CD8-positive, alpha-beta memory T cell (primary cell): ENCODE results near the gene TCHP. TPM values are rescaled to one million over a fixed set of nuclear protein-coding genes. Genes with fewer than 3 reads are reported as not detected.

Experiments
- CTCF ChIA-PET: fragments of 350-600 bp; sonication (Branson Sonifier 250); formaldehyde crosslinking; loops from one replicate; lab custom pipeline; 2021; ENCODE audit warnings: antibody characterized with exemption; lab: Charles Lee
- POLR2A ChIA-PET: fragments of 350-600 bp; sonication (Branson Sonifier 250); formaldehyde crosslinking; loops from one replicate; lab custom pipeline; 2021; ENCODE audit warnings: antibody characterized with exemption; lab: Charles Lee
- DNase-seq, 5 donors: peaks; one replicate each; pipeline versions ENCODE4 v3.0.0 to v3.0.0-alpha.2; 2020 to 2022; ENCODE audit warnings: mixed read lengths in 1 of 5
- H3K27ac ChIP-seq: one replicate; pipeline ENCODE4 v1.7.0; 2013; ENCODE audit warnings: low read depth, mild to moderate bottlenecking, low read length, moderate library complexity
- H3K27me3 ChIP-seq: 2 replicates; pipeline ENCODE4 v1.7.0; 2013; ENCODE audit warnings: low read length, mild to moderate bottlenecking; ENCODE audit not compliant: insufficient read depth, poor library complexity, severe bottlenecking
- H3K36me3 ChIP-seq: 2 replicates; pipeline ENCODE4 v1.7.0; 2013; ENCODE audit warnings: mild to moderate bottlenecking, low read length, moderate library complexity; ENCODE audit not compliant: insufficient read depth
- H3K4me1 ChIP-seq: 2 replicates; pipeline ENCODE4 v1.7.0; 2013; ENCODE audit warnings: mild to moderate bottlenecking, low read length, moderate library complexity; ENCODE audit not compliant: insufficient read depth
- H3K4me3 ChIP-seq: 2 replicates; pipeline ENCODE4 v1.7.0; 2013; ENCODE audit warnings: mild to moderate bottlenecking, low read length
- H3K9me3 ChIP-seq: 2 replicates; pipeline ENCODE4 v1.7.0; 2013; ENCODE audit warnings: mild to moderate bottlenecking, low read length
- H3K27ac Mint-ChIP-seq, 8 donors: one replicate each; pipeline ENCODE4 v1.8.0; 2020 to 2021; ENCODE audit warnings: mixed read lengths in 8 of 8, mild to moderate bottlenecking in 6 of 8, inconsistent platforms in 3 of 8, moderate library complexity in 3 of 8
- H3K27me3 Mint-ChIP-seq, 2 donors: one replicate each; pipeline ENCODE4 v1.8.0; 2020 to 2021; ENCODE audit warnings: mixed read lengths in 2 of 2, mild to moderate bottlenecking in 1 of 2, moderate library complexity in 1 of 2
- H3K36me3 Mint-ChIP-seq, 3 donors: one replicate each; pipeline ENCODE4 v1.8.0; 2020 to 2021; ENCODE audit warnings: mixed read lengths in 3 of 3, inconsistent platforms in 1 of 3, mild to moderate bottlenecking in 1 of 3
- H3K4me1 Mint-ChIP-seq, 3 donors: one replicate each; pipeline ENCODE4 v1.8.0; 2020 to 2021; ENCODE audit warnings: mixed read lengths in 3 of 3, inconsistent platforms in 1 of 3, mild to moderate bottlenecking in 1 of 3
- H3K4me3 Mint-ChIP-seq, 7 donors: one replicate each; pipeline ENCODE4 v1.8.0; 2020 to 2021; ENCODE audit warnings: mixed read lengths in 7 of 7, mild to moderate bottlenecking in 6 of 7, moderate library complexity in 4 of 7, inconsistent platforms in 2 of 7
- H3K9me3 Mint-ChIP-seq, 5 donors: one replicate each; pipeline ENCODE4 v1.8.0; 2020 to 2022; ENCODE audit warnings: mixed read lengths in 5 of 5, mild to moderate bottlenecking in 3 of 5, moderate library complexity in 2 of 5, inconsistent platforms in 1 of 5
- polyA plus RNA-seq: library from polyadenylated mRNA; unstranded; fragments of 300-500 nt; fragmentation: Illumina TruSeq; gene quantifications from one replicate; pipeline ENCODE4 v1.2.3, GENCODE V29; 2021
- total RNA-seq, 2 experiments: library from RNA; stranded (reverse); gene quantifications; one replicate each; pipeline ENCODE4 v1.2.3, GENCODE V29; 2021

The TCHP gene
- total and polyA plus RNA-seq, 3 experiments from 2014 or later = 18.6 to 28.3 (median 27.7) TPM

GRCh38 chr12:109880043-109880931 is 19.8 kb upstream of the TCHP start, which contains the start of gene GLTP:
TSS of gene GLTP (minus strand) at chr12:109880541. CDS start at chr12:109880374, 167 bp downstream.
- peak; percentile 86 to 94 (median 91) for DNase-seq
- Histone ChIP-seq H3K27me3 (no peaks in the 10 kb centered on the region), H3K4me3 (peak within 1 kb of the TSS; percentile 98), H3K4me1 (peaks cover 30% of the 10 kb centered on the region), H3K36me3 (no peaks in the 10 kb centered on the region), H3K27ac (peak within 1 kb of the TSS; percentile 85), H3K9me3 (no peaks in the 10 kb centered on the region)
- Mint-ChIP-seq H3K27ac (peak within 1 kb of the TSS; percentile 53 to 100 (median 98)), H3K36me3 (peaks cover 0 to 14% (median 0%) of the 10 kb centered on the region in 3 donors), H3K4me1 (peaks cover 43 to 54% (median 54%) of the 10 kb centered on the region in 3 donors), H3K4me3 (peak within 1 kb of the TSS; percentile 93 to 98 (median 96)), H3K27me3 (peaks cover 0 to 2% of the 10 kb centered on the region in 2 donors), H3K9me3 (peaks cover 0 to 3% (median 0%) of the 10 kb centered on the region in 5 donors)
- POLR2A ChIA-PET = no interaction called here
- CTCF ChIA-PET = interaction anchor here (0.7 to 3.6 kb wide), 8 partner anchors 12 to 75 kb away, joined by 3 to 11 read pairs (median 6); no protein-coding TSS in a partner anchor

- DNase-seq = no peak
- ChIA-PET CTCF (interaction anchor here (0.7 to 3.6 kb wide), 6 partner anchors 12 to 76 kb away, joined by 3 to 10 read pairs (median 6); no protein-coding TSS in a partner anchor), POLR2A (no interaction called here)
- Histone ChIP-seq H3K4me1 (peaks cover 30% of the 10 kb centered on the region), H3K27me3 (no peaks in the 10 kb centered on the region), H3K36me3 (no peaks in the 10 kb centered on the region), H3K27ac (peak overlapping the region; percentile 20), H3K4me3 (peak overlapping the region; percentile 63), H3K9me3 (no peaks in the 10 kb centered on the region)
- Mint-ChIP-seq H3K4me3 (peak overlapping the region; percentile 78 to 95 (median 86)), H3K36me3 (peaks cover 0 to 14% (median 0%) of the 10 kb centered on the region in 3 donors), H3K9me3 (peaks cover 0 to 3% (median 0%) of the 10 kb centered on the region in 5 donors), H3K4me1 (peaks cover 38 to 48% (median 47%) of the 10 kb centered on the region in 3 donors), H3K27me3 (peaks cover 0 to 2% of the 10 kb centered on the region in 2 donors), H3K27ac (peak overlapping the region; percentile 53 to 96 (median 92))
Measured at GRCh38 chr12:109880938-109881337, 19.1 kb upstream of the TCHP start.

GRCh38 chr12:109881752-109882151 is 18.3 kb upstream of the TCHP start:
- H3K9me3 Mint-ChIP-seq = peaks cover 0 to 3% (median 0%) of the 10 kb centered on the region in 5 donors
- peaks cover 30% of the 10 kb centered on the region for H3K4me1 ChIP-seq
- POLR2A ChIA-PET = interaction anchor here (0.6 kb wide), 2 partner anchors 256 to 697 kb away, joined by 3 to 5 read pairs; no protein-coding TSS in a partner anchor
- peak overlapping the region in 5 of 8 donors; percentile 53 to 95 (median 75) for H3K27ac Mint-ChIP-seq
- DNase-seq = no peak
- peaks cover 0 to 2% of the 10 kb centered on the region in 2 donors for H3K27me3 Mint-ChIP-seq
- peaks cover 0 to 14% (median 0%) of the 10 kb centered on the region in 3 donors for H3K36me3 Mint-ChIP-seq
- H3K27ac ChIP-seq = no peak overlapping the region
- H3K36me3 ChIP-seq = no peaks in the 10 kb centered on the region
- peaks cover 35 to 42% (median 41%) of the 10 kb centered on the region in 3 donors for H3K4me1 Mint-ChIP-seq
- H3K4me3 ChIP-seq = no peak overlapping the region
- peak overlapping the region; percentile 15 to 93 (median 84) for H3K4me3 Mint-ChIP-seq
- CTCF ChIA-PET = interaction anchor here (1.0 to 3.6 kb wide), 4 partner anchors 11 to 77 kb away, joined by 4 to 10 read pairs (median 8); no protein-coding TSS in a partner anchor
- H3K9me3 ChIP-seq = no peaks in the 10 kb centered on the region
- no peaks in the 10 kb centered on the region for H3K27me3 ChIP-seq

GRCh38 chr12:109883461-109883860 is 16.6 kb upstream of the TCHP start:
- Histone ChIP-seq H3K4me1 (peaks cover 34% of the 10 kb centered on the region), H3K36me3 (no peaks in the 10 kb centered on the region), H3K27ac (no peak overlapping the region), H3K27me3 (no peaks in the 10 kb centered on the region), H3K9me3 (no peaks in the 10 kb centered on the region), H3K4me3 (no peak overlapping the region)
- peaks cover 33 to 39% (median 38%) of the 10 kb centered on the region in 3 donors for H3K4me1 Mint-ChIP-seq
- H3K27ac Mint-ChIP-seq = peak overlapping the region in 1 of 8 donors; percentile 21
- ChIA-PET POLR2A (no interaction called here), CTCF (interaction anchor here (1.2 to 3.6 kb wide), 3 partner anchors 30 to 78 kb away, joined by 3 to 10 read pairs (median 3); no protein-coding TSS in a partner anchor)
- DNase-seq = no peak
- H3K36me3 Mint-ChIP-seq = peaks cover 0 to 12% (median 0%) of the 10 kb centered on the region in 3 donors
- peak overlapping the region in 2 of 7 donors; percentile 36 to 70 for H3K4me3 Mint-ChIP-seq
- peaks cover 0 to 3% (median 0%) of the 10 kb centered on the region in 5 donors for H3K9me3 Mint-ChIP-seq
- H3K27me3 Mint-ChIP-seq = peaks cover 0 to 2% of the 10 kb centered on the region in 2 donors

GRCh38 chr12:109885616-109886015 is 14.5 kb upstream of the TCHP start:
- CTCF ChIA-PET = interaction anchor here (1.6 kb wide), 1 partner anchor 81 kb away, joined by 4 read pairs; no protein-coding TSS in a partner anchor
- POLR2A ChIA-PET = no interaction called here
- H3K4me3 ChIP-seq = no peak overlapping the region
- Mint-ChIP-seq H3K9me3 (no peaks in the 10 kb centered on the region), H3K4me3 (no peak overlapping the region), H3K27me3 (peaks cover 0 to 2% of the 10 kb centered on the region in 2 donors), H3K36me3 (peaks cover 0 to 2% (median 0%) of the 10 kb centered on the region in 3 donors), H3K4me1 (peaks cover 32 to 38% (median 38%) of the 10 kb centered on the region in 3 donors), H3K27ac (no peak overlapping the region)
- H3K27ac ChIP-seq = no peak overlapping the region
- H3K9me3 ChIP-seq = no peaks in the 10 kb centered on the region
- peaks cover 36% of the 10 kb centered on the region for H3K4me1 ChIP-seq
- DNase-seq = no peak
- H3K36me3 ChIP-seq = no peaks in the 10 kb centered on the region
- H3K27me3 ChIP-seq = no peaks in the 10 kb centered on the region

GRCh38 chr12:109888179-109889020 is 11.7 kb upstream of the TCHP start:
- peaks cover 41 to 50% (median 45%) of the 10 kb centered on the region in 3 donors for H3K4me1 Mint-ChIP-seq
- no peaks in the 10 kb centered on the region for H3K36me3 ChIP-seq
- no peaks in the 10 kb centered on the region for H3K36me3 Mint-ChIP-seq
- DNase-seq = peak in 2 of 5 donors; percentile 41 to 52
- H3K4me3 Mint-ChIP-seq = peak overlapping the region; percentile 12 to 91 (median 82)
- H3K27me3 ChIP-seq = no peaks in the 10 kb centered on the region
- H3K27me3 Mint-ChIP-seq = no peaks in the 10 kb centered on the region
- ChIA-PET CTCF (interaction anchor here (0.6 to 2.0 kb wide), 6 partner anchors 9 to 83 kb away, joined by 3 to 11 read pairs (median 4); partner anchors contain the start of gene TCHP), POLR2A (interaction anchor here (0.6 to 1.0 kb wide), 2 partner anchors 12 to 1151 kb away, joined by 5 to 6 read pairs; partner anchors contain the start of gene TCHP)
- peak overlapping the region; percentile 84 to 98 (median 97) for H3K27ac Mint-ChIP-seq
- H3K9me3 Mint-ChIP-seq = no peaks in the 10 kb centered on the region
- peak overlapping the region; percentile 71 for H3K27ac ChIP-seq
- H3K4me1 ChIP-seq = peaks cover 41% of the 10 kb centered on the region
- peak overlapping the region; percentile 12 for H3K4me3 ChIP-seq
- H3K9me3 ChIP-seq = no peaks in the 10 kb centered on the region

- no peak for DNase-seq
- peaks cover 43% of the 10 kb centered on the region for H3K4me1 ChIP-seq
- ChIA-PET POLR2A (no interaction called here), CTCF (interaction anchor here (0.7 kb wide), 1 partner anchor 13 kb away, joined by 3 read pairs; no protein-coding TSS in a partner anchor)
- peak overlapping the region in 1 of 7 donors; percentile 27 for H3K4me3 Mint-ChIP-seq
- H3K36me3 Mint-ChIP-seq = no peaks in the 10 kb centered on the region
- H3K27me3 Mint-ChIP-seq = no peaks in the 10 kb centered on the region
- no peaks in the 10 kb centered on the region for H3K27me3 ChIP-seq
- no peaks in the 10 kb centered on the region for H3K36me3 ChIP-seq
- no peaks in the 10 kb centered on the region for H3K9me3 Mint-ChIP-seq
- H3K4me1 Mint-ChIP-seq = peaks cover 43 to 54% (median 48%) of the 10 kb centered on the region in 3 donors
- H3K27ac ChIP-seq = no peak overlapping the region
- H3K27ac Mint-ChIP-seq = peak overlapping the region in 5 of 8 donors; percentile 33 to 51 (median 40)
- no peaks in the 10 kb centered on the region for H3K9me3 ChIP-seq
- H3K4me3 ChIP-seq = no peak overlapping the region
Measured at GRCh38 chr12:109890620-109891170, 9.4 kb upstream of the TCHP start.
